ENCODE measurements around the gene ACTN4.

DNA sequence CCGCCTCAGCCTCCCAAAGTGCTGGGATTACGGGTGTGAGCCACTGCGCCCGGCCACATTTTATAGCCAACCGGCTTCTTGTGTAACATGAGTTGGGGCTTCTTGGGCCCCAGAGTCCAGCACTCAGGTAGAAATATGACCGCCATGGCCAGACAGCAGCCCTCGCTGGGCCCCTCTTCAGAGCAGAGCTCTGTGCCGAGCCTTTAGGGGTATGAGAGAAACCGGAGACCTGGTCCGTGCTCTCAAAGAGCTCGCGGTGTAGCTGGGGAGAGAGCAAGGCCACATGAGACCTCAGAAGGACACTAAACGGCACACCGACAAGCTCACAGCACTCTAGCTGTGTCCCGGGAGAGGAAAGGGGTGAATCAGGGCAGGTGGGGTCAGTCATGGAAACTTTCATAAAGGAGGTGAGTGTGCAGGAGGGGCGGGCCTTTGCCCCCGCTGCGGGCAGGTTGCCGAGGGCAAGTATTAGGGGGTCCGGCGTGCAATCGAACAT, 15.8 kb downstream of the ACTN4 start:
- TF ChIP-seq, protein P1, sequence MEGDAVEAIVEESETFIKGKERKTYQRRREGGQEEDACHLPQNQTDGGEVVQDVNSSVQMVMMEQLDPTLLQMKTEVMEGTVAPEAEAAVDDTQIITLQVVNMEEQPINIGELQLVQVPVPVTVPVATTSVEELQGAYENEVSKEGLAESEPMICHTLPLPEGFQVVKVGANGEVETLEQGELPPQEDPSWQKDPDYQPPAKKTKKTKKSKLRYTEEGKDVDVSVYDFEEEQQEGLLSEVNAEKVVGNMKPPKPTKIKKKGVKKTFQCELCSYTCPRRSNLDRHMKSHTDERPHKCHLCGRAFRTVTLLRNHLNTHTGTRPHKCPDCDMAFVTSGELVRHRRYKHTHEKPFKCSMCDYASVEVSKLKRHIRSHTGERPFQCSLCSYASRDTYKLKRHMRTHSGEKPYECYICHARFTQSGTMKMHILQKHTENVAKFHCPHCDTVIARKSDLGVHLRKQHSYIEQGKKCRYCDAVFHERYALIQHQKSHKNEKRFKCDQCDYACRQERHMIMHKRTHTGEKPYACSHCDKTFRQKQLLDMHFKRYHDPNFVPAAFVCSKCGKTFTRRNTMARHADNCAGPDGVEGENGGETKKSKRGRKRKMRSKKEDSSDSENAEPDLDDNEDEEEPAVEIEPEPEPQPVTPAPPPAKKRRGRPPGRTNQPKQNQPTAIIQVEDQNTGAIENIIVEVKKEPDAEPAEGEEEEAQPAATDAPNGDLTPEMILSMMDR (conservative IDR thresholded peaks at IDR 0.05 in 1 of 2, IDR thresholded peaks at IDR 0.05 in 1 of 2; ENCODE audit: low read depth in 1 of 2, low read length in 2 of 2) = no peak
- TF ChIP-seq EZH2 (IDR thresholded peaks at IDR 0.05; ENCODE audit: low read length, missing control alignments) = no peak

Measured in fibroblast of lung (primary cell).